ENCODE measurements around the gene TROAP. TPM values are rescaled to one million over a fixed set of nuclear protein-coding genes. Genes with fewer than 3 reads are reported as not detected.
"Not testable (repeated sequence)": the region's sequence is repeated elsewhere in the genome, so short reads cannot be mapped to it uniquely, and the experiment has no call there.

The TROAP gene, protein sequence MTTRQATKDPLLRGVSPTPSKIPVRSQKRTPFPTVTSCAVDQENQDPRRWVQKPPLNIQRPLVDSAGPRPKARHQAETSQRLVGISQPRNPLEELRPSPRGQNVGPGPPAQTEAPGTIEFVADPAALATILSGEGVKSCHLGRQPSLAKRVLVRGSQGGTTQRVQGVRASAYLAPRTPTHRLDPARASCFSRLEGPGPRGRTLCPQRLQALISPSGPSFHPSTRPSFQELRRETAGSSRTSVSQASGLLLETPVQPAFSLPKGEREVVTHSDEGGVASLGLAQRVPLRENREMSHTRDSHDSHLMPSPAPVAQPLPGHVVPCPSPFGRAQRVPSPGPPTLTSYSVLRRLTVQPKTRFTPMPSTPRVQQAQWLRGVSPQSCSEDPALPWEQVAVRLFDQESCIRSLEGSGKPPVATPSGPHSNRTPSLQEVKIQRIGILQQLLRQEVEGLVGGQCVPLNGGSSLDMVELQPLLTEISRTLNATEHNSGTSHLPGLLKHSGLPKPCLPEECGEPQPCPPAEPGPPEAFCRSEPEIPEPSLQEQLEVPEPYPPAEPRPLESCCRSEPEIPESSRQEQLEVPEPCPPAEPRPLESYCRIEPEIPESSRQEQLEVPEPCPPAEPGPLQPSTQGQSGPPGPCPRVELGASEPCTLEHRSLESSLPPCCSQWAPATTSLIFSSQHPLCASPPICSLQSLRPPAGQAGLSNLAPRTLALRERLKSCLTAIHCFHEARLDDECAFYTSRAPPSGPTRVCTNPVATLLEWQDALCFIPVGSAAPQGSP
- total RNA-seq (10 to 100 TPM in 1 of 2 donors, 1 to 10 TPM in 1; 5.1 to 10.5 TPM), polyA plus RNA-seq (ENCODE audit: insufficient read length in 2 of 2) (10 to 100 TPM; 11.7 to 15.7 TPM)
- long read RNA-seq, donor 1, partial matches to known transcripts: 0 of 1 reads
- long read RNA-seq, donor 1, other reads (novel, unspliced or antisense): 0 of 1 reads
- long read RNA-seq, donor 2, partial matches to known transcripts: 0 of 1 reads
- long read RNA-seq, donor 2, other reads (novel, unspliced or antisense): 0 of 1 reads
- long read RNA-seq, donor 3: 0 reads
- long read RNA-seq, donor 4, partial matches to known transcripts: 10 of 17 reads
- long read RNA-seq, donor 4, other reads (novel, unspliced or antisense): 0 of 17 reads

DNA sequence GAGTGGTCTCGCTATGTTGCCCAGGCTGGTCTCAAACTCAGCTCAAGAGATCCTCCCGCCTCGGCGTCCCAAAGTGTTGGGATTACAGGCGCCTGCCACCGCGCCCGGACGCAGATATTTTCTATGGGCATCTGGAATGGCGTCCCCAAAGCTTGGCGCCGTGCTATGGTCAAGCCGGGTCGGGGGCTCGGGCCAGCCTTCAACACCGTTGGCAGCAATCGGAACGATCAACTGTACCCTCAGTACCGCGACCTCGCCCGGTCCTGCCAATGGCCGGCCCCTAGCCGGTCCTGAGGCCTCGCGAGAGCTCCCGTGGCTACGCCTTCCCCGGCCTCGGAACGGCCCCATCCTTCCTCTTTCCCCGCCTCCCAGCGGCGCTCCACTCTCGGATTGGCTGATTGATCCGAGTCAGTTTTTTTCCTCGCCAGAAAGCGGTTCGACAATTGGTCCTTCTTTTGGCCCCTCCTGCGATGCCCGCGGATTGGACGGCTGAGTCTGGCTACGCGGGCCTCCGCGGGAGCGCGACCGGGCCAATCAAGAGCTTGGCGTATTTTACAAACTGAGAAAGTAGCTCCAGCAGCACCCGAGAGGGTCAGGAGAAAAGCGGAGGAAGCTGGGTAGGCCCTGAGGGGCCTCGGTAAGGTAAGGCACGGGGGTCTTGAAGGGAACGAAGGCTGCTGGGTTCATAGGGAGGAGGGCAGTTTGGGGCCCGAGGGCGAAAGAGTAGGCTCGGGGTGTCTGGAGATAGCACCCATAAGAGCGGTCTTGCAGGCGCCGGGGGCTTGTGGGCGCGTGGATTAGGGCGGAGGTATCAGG lies at the start of gene TROAP:
TSS of gene TROAP (plus strand) at position 548 of the 816 bp plus-strand sequence. CDS start 354 bp downstream, outside the sequence.
- no peak within 1 kb of the TSS for H3K27ac ChIP-seq (ENCODE audit: low read depth, low read length)
- H3K9me3 ChIP-seq (ENCODE audit: control insufficient read depth, insufficient read depth, low read length): no peaks in the 10 kb centered on the region
- H3K4me3 ChIP-seq (ENCODE audit: low read depth, low read length): peak within 1 kb of the TSS; percentile 67
- peak; percentile 94 to 100 (median 98) for DNase-seq (ENCODE audit: low read depth in 4 of 6, low spot score in 6 of 6)
- no peaks in the 10 kb centered on the region for H3K27me3 ChIP-seq (ENCODE audit: control insufficient read depth, insufficient read depth, low read length)
- WGBS (ENCODE audit: insufficient coverage): under 1% methylated on average over 65 of the region's 65 CpGs
- peaks cover 18% of the 10 kb centered on the region for H3K4me1 ChIP-seq (ENCODE audit: control insufficient read depth, insufficient read depth, low read length)
- no peaks in the 10 kb centered on the region for H3K36me3 ChIP-seq (ENCODE audit: control insufficient read depth, insufficient read depth, low read length)

DNA sequence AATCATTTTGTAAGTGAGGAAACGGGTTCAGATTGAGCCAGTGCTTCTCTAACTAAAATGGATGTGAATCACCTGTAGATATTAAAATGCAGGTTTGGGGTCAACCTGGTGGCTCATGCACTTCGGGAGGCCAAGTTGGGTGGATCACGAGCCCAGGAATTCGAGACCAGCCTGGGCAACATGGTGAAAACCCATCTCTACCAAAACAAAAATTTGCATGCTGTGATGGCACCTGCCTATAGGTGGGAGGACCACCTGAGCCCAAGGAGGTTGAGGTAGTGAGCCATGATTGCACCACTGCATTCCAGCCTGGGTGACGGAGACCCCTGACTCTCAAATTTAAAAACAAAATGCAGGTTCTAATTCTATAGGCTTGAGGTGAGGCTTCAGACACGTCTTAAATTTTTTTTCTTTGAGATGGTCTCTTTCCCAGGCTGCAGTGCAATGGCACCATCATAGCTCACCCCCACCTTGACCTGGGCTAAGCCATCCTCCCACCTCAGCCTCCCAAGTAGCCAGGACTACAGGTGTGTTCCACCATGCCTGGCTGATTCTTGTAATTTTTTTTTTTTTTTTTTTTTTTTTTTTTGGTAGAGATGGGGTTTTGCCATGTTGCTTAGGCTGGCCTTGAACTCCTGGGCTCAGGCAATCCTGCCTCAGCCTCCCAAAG lies 49.2 kb upstream of the TROAP start:
- H3K4me1 ChIP-seq (ENCODE audit: control insufficient read depth, insufficient read depth, low read length): no peaks in the 10 kb centered on the region
- 95% methylated on average over 4 of the region's 6 CpGs for WGBS (ENCODE audit: insufficient coverage)
- no peak for DNase-seq (ENCODE audit: low read depth in 4 of 6, low spot score in 6 of 6)
- H3K27ac ChIP-seq (ENCODE audit: low read depth, low read length): no peak overlapping the region
- no peak overlapping the region for H3K4me3 ChIP-seq (ENCODE audit: low read depth, low read length)
- H3K27me3 ChIP-seq (ENCODE audit: control insufficient read depth, insufficient read depth, low read length): no peaks in the 10 kb centered on the region
- H3K36me3 ChIP-seq (ENCODE audit: control insufficient read depth, insufficient read depth, low read length): peaks cover 6% of the 10 kb centered on the region
- no peaks in the 10 kb centered on the region for H3K9me3 ChIP-seq (ENCODE audit: control insufficient read depth, insufficient read depth, low read length)

DNA sequence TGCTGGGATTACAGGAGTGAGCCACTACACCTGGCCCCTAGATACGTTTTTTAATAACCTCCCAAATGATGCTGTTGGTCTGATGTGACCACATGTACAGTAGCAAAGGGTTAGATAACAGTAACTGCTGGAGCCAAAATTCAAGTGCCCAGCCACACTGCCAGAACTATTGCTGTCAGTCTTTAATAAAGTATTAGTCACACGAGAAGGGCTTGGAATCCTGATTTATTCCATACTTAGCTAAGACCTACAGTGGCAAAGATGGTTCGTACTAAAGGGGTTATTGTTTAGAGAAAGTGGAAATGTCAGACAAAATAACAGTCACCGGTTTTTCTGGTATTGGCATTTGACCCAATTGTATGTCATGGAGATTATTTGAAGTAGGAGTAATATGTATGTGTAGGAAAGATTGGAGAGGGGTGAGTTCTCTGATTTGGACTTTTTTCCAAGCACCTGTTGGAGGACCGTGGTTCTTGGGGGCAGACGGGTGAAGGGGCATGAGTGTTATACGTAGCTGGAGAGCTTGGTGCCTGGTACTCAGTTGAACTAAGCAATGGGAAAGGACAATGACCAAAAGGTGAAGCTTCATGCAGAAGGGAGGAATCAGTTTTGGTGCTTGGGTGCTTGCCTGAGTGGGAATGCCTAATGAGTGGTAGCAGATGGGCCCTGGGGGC lies 48.5 kb upstream of the TROAP start:
- no peak for DNase-seq (ENCODE audit: low read depth in 4 of 6, low spot score in 6 of 6)
- Histone ChIP-seq H3K36me3 (ENCODE audit: control insufficient read depth, insufficient read depth, low read length) (peaks cover 3% of the 10 kb centered on the region), H3K4me1 (ENCODE audit: control insufficient read depth, insufficient read depth, low read length) (no peaks in the 10 kb centered on the region), H3K27ac (ENCODE audit: low read depth, low read length) (no peak overlapping the region), H3K9me3 (ENCODE audit: control insufficient read depth, insufficient read depth, low read length) (no peaks in the 10 kb centered on the region), H3K4me3 (ENCODE audit: low read depth, low read length) (no peak overlapping the region), H3K27me3 (ENCODE audit: control insufficient read depth, insufficient read depth, low read length) (no peaks in the 10 kb centered on the region)
- 91% methylated on average over 5 of the region's 7 CpGs for WGBS (ENCODE audit: insufficient coverage)

DNA sequence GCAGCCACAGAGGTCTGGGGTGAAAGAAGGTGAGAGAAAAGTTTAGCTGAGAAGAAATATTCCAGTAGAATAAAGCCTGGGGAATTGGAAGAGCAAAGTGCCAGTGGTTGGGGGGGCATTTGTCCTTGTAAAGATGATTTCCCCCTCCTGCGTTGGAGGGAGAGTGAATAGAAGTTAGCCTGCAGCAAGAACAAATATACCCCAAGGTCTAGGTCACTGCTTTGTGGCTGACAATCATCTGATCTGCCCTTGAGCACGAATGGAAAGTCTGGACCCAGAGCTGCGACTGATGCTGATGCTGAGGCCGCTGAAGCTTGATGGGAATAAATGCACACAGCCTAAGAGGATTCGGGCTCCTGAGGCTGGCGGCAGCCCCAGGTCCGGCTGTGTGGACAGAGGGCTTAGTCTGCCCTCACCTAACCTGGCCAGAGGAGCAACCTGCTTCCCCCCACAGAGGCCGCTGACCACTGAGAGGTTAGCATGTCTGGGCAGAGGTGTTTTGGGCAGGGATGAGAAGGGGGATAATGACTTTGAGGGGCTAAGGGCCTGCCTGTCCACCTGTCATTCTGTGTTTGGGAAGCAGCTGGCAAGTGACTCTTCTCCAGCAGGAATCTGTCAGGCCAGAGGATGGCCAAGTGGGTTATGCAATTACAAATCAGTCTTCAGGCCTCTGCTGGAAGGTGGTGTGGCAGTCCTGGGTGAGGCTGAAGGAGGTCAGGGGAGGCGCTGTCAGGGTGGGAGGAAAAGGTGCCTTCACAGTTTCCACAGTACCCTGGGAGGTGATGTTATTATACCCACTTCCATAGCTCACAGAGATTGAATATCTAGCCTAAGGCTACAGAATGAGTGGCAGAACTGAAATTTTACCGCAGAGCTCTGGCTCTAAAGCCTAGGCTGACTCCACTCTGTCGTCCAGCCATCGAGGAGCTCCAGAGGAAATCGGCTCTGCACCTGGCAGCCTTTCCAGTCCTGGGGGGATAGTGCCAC lies 46.5 kb upstream of the TROAP start:
- Histone ChIP-seq H3K27me3 (ENCODE audit: control insufficient read depth, insufficient read depth, low read length) (no peaks in the 10 kb centered on the region), H3K27ac (ENCODE audit: low read depth, low read length) (no peak overlapping the region)
- WGBS (ENCODE audit: insufficient coverage): 72% methylated on average over 9 of the region's 13 CpGs

DNA sequence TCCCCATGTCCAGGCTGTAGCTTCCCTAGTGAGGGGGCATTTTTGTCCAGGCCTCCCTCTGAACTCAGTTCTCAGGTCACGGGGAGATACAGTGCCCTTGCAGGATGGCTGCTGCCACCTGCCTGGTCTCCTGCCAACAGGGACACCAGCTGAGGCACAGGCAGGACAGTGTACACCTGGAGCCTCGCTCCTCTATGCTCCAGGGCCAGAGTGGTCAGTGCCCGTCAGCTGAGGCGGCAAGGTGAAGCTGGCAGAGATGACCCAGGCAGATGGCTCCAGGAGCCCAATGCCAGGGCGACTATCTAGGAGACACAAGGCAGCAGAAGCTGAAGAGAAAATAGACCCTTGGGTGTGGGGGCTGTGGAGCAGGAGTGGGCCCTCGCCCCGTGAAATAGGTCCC lies 45.6 kb upstream of the TROAP start:
- H3K9me3 ChIP-seq (ENCODE audit: control insufficient read depth, insufficient read depth, low read length): no peaks in the 10 kb centered on the region
- 85% methylated on average over 7 of the region's 7 CpGs for WGBS (ENCODE audit: insufficient coverage)
- peaks cover 2% of the 10 kb centered on the region for H3K36me3 ChIP-seq (ENCODE audit: control insufficient read depth, insufficient read depth, low read length)
- no peaks in the 10 kb centered on the region for H3K27me3 ChIP-seq (ENCODE audit: control insufficient read depth, insufficient read depth, low read length)
- H3K4me3 ChIP-seq (ENCODE audit: low read depth, low read length): no peak overlapping the region
- DNase-seq (ENCODE audit: low read depth in 4 of 6, low spot score in 6 of 6): no peak
- no peak overlapping the region for H3K27ac ChIP-seq (ENCODE audit: low read depth, low read length)
- H3K4me1 ChIP-seq (ENCODE audit: control insufficient read depth, insufficient read depth, low read length): no peaks in the 10 kb centered on the region

More for the DNA sequence above, 46.5 kb upstream of the TROAP start:
- H3K9me3 ChIP-seq (ENCODE audit: control insufficient read depth, insufficient read depth, low read length): no peaks in the 10 kb centered on the region
- H3K36me3 ChIP-seq (ENCODE audit: control insufficient read depth, insufficient read depth, low read length): peaks cover 2% of the 10 kb centered on the region
- no peak for DNase-seq (ENCODE audit: low read depth in 4 of 6, low spot score in 6 of 6)
- H3K4me1 ChIP-seq (ENCODE audit: control insufficient read depth, insufficient read depth, low read length): no peaks in the 10 kb centered on the region
- H3K4me3 ChIP-seq (ENCODE audit: low read depth, low read length): no peak overlapping the region

DNA sequence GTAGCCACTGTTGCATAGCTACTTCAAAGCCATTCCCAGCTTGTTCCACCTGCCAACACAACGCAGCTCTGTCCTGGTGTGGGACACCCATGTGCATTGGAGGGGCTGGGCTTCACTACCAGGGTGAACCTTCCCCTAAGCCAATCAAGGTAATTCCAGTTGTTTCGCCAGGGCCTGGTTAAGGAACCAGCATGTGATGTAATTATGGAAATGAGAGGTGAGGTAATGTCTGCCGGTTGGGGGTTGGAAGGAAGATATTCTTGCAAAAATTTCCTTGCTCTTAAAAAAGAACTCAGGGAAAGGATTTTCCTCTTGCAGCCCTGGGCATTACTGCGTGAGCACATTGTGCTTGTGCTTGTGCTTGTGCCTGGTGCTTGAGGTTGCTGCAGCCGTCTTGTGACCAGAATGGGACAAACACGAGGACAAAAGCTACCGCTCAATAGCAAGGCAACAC lies 43.3 kb upstream of the TROAP start:
- Histone ChIP-seq H3K9me3 (ENCODE audit: control insufficient read depth, insufficient read depth, low read length) (no peaks in the 10 kb centered on the region), H3K4me3 (ENCODE audit: low read depth, low read length) (no peak overlapping the region), H3K36me3 (ENCODE audit: control insufficient read depth, insufficient read depth, low read length) (no peaks in the 10 kb centered on the region), H3K27me3 (ENCODE audit: control insufficient read depth, insufficient read depth, low read length) (no peaks in the 10 kb centered on the region), H3K4me1 (ENCODE audit: control insufficient read depth, insufficient read depth, low read length) (no peaks in the 10 kb centered on the region), H3K27ac (ENCODE audit: low read depth, low read length) (no peak overlapping the region)
- peak in 2 of 6 donors; percentile 18 to 35 for DNase-seq (ENCODE audit: low read depth in 4 of 6, low spot score in 6 of 6)
- 27% methylated on average over 4 of the region's 7 CpGs for WGBS (ENCODE audit: insufficient coverage)

DNA sequence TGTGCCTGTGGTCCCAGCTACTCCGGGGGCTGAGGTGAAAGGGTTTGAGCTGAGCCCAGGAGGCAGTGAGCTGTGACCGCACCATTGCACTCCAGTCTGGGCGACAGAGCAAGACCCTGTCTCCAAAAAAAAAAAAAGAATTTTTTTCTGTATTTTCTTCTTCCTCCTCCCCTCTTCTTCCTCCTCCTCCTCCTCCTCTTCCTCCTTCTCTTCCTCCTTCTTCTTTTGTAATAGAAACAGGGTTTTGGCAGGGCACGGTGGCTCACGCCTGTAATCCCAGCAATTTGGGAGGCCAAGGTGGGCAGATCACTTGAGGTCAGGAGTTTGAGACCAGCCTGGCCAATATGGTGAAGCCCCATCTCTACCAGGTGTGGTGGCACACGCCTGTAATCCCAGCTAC lies 42.5 kb upstream of the TROAP start:
- H3K27me3 ChIP-seq (ENCODE audit: control insufficient read depth, insufficient read depth, low read length); DNase-seq (ENCODE audit: low read depth in 4 of 6, low spot score in 6 of 6); H3K36me3 ChIP-seq (ENCODE audit: control insufficient read depth, insufficient read depth, low read length); H3K27ac ChIP-seq (ENCODE audit: low read depth, low read length); H3K4me1 ChIP-seq (ENCODE audit: control insufficient read depth, insufficient read depth, low read length); H3K9me3 ChIP-seq (ENCODE audit: control insufficient read depth, insufficient read depth, low read length); H3K4me3 ChIP-seq (ENCODE audit: low read depth, low read length): not testable (repeated sequence)
- 75% methylated on average over 1 of the region's 6 CpGs for WGBS (ENCODE audit: insufficient coverage)
